Mononuclear cell (primary cell): ENCODE results near the gene MALRD1. TPM values are rescaled to one million over a fixed set of nuclear protein-coding genes. Genes with fewer than 3 reads are reported as not detected.

Experiments
- H3K27me3 ChIP-seq: 2 replicates; pipeline ENCODE4 v1.6.0; 2011; ENCODE audit warnings: low read length, control low read depth; ENCODE audit not compliant: insufficient read depth
- H3K4me1 ChIP-seq: 2 replicates; pipeline ENCODE4 v1.5.1; 2011; ENCODE audit warnings: mild to moderate bottlenecking, low read length, control low read depth; ENCODE audit not compliant: insufficient read depth
- H3K4me3 ChIP-seq: 2 replicates; pipeline ENCODE4 v1.5.1; 2011; ENCODE audit warnings: mild to moderate bottlenecking, low read length, moderate library complexity
- H3K9me3 ChIP-seq: 2 replicates; pipeline ENCODE4 v1.5.1; 2011; ENCODE audit warnings: low read depth, mild to moderate bottlenecking, control low read depth, low read length
- total RNA-seq: library from RNA; depleted of rRNA; stranded (reverse); fragments of >200 nt; gene quantifications from one replicate; pipeline ENCODE4 v1.2.3, GENCODE V29; 2012

The MALRD1 gene
- total RNA-seq, 1 donor, result not detected

GRCh38 chr10:19231034-19231433 is 182.4 kb downstream of the MALRD1 start:
- no peaks in the 10 kb centered on the region for H3K4me1 ChIP-seq
- no peaks in the 10 kb centered on the region for H3K27me3 ChIP-seq
- H3K9me3 ChIP-seq, result no peaks in the 10 kb centered on the region
- H3K4me3 ChIP-seq, result no peak overlapping the region

- no peak overlapping the region for H3K4me3 ChIP-seq
- no peaks in the 10 kb centered on the region for H3K27me3 ChIP-seq
- no peaks in the 10 kb centered on the region for H3K4me1 ChIP-seq
- no peaks in the 10 kb centered on the region for H3K9me3 ChIP-seq
Observed at GRCh38 chr10:19245889-19246752, 197.5 kb downstream of the MALRD1 start.

DNA sequence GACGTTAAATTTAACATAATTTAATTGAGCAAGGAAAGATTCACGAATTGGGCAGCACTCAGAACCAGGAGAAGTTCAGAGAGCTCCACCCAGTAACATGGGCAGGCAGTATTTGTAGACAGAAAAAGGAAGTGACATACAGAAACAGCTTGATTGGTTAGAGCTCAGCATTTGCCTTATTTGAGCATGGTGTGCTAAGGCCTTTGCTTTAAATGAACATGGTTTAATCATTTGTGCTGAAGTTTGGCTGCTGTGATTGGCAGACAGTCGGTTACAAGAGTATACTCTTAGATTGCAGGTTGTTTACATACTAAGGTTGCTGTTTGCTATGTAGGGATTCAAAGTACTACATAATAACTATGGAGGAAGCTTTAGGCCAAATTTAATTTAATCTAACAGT is 199.2 kb downstream of the MALRD1 start:
- H3K4me1 ChIP-seq, result no peaks in the 10 kb centered on the region
- H3K4me3 ChIP-seq, result no peak overlapping the region
- H3K9me3 ChIP-seq, result no peaks in the 10 kb centered on the region
- no peaks in the 10 kb centered on the region for H3K27me3 ChIP-seq

DNA sequence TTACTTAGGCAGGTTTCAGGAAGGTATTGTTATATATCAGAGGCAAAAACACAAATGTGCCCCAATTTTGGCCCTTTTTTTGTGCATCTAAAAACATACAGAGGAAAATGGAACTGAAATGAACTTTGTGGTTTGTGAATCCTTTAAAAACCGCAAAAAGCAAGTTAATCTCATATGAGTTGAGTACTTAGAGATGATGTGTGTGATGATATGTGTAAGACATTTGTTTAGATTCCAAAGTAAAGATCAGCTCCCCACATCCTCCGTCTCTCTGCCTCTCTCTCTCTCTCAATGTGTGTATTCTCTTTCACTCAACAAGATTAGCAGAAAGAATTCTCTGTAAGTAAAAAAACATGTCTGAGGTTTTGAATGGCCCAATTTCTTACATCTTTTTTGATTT is 201.9 kb downstream of the MALRD1 start:
- H3K4me1 ChIP-seq, result no peaks in the 10 kb centered on the region
- H3K9me3 ChIP-seq, result no peaks in the 10 kb centered on the region
- no peaks in the 10 kb centered on the region for H3K27me3 ChIP-seq
- H3K4me3 ChIP-seq, result no peak overlapping the region

DNA sequence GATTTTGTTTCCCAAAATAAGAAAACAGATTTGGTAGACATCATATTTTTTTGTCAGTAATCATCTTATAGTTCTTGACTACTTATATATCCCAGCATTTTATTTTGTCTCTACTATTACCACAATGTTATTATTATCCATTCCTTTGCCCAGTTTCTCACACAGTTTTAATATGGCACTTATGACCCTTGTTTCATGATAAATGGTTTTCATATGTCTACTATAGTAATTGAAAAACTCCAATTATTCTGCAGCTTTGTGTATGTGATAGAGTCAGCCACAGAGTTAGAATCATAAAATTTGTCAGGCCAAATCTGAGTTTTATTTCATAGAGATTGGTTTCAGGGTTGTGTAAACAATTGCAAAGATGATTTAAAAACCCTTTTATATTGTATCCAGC is 203.9 kb downstream of the MALRD1 start:
- no peaks in the 10 kb centered on the region for H3K9me3 ChIP-seq
- H3K4me1 ChIP-seq, result no peaks in the 10 kb centered on the region
- no peaks in the 10 kb centered on the region for H3K27me3 ChIP-seq
- no peak overlapping the region for H3K4me3 ChIP-seq

- H3K9me3 ChIP-seq, result no peaks in the 10 kb centered on the region
- H3K27me3 ChIP-seq, result no peaks in the 10 kb centered on the region
- H3K4me1 ChIP-seq, result no peaks in the 10 kb centered on the region
- no peak overlapping the region for H3K4me3 ChIP-seq
Observed at GRCh38 chr10:19256331-19256730, 207.7 kb downstream of the MALRD1 start.

DNA sequence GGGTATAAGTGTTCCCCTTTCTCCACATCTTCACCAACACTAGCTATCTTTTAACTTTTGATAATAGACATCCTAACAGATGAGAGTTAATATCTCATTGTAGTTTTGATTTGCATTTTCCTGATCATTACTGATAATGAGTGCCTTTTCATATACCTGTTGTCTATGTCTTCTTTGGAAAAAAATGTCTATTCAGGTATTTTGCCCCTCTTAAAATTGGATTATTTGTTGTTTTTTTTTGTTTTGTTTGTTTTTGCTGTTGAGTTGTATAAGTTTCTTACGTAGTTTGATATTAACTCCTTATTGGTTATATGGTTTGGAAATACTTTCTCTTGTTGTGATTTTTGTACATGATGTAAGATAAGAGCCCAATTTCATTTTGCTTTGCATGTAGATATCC is 214.7 kb downstream of the MALRD1 start:
- H3K4me1 ChIP-seq, result no peaks in the 10 kb centered on the region
- no peak overlapping the region for H3K4me3 ChIP-seq
- no peaks in the 10 kb centered on the region for H3K27me3 ChIP-seq
- no peaks in the 10 kb centered on the region for H3K9me3 ChIP-seq

- H3K4me3 ChIP-seq, result no peak overlapping the region
- no peaks in the 10 kb centered on the region for H3K9me3 ChIP-seq
- no peaks in the 10 kb centered on the region for H3K4me1 ChIP-seq
- no peaks in the 10 kb centered on the region for H3K27me3 ChIP-seq
Observed at GRCh38 chr10:19283285-19283684, 234.7 kb downstream of the MALRD1 start.

- Histone ChIP-seq H3K9me3 (no peaks in the 10 kb centered on the region), H3K27me3 (no peaks in the 10 kb centered on the region), H3K4me1 (no peaks in the 10 kb centered on the region), H3K4me3 (no peak overlapping the region)
Observed at GRCh38 chr10:19283786-19284185, 235.2 kb downstream of the MALRD1 start.

DNA sequence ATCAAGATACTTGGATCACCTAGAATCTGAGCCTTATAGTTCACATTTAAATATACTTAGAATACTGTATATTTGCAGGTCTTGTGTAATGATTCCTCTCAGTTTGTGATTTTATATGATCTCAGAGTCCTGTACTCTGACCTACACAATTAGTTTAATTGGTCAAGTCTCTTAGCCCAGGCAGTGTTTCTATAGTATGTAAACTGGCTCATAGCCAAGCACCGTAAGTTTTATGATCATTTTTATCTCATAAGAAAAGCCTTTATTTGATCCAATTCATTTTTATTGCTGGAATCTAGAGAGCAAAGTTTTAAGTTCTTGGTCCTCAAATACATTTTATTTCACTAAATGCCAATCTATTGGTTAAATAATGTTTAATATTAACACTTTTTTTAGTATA is 242.2 kb downstream of the MALRD1 start:
- H3K4me3 ChIP-seq, result no peak overlapping the region
- H3K27me3 ChIP-seq, result no peaks in the 10 kb centered on the region
- no peaks in the 10 kb centered on the region for H3K9me3 ChIP-seq
- H3K4me1 ChIP-seq, result no peaks in the 10 kb centered on the region

DNA sequence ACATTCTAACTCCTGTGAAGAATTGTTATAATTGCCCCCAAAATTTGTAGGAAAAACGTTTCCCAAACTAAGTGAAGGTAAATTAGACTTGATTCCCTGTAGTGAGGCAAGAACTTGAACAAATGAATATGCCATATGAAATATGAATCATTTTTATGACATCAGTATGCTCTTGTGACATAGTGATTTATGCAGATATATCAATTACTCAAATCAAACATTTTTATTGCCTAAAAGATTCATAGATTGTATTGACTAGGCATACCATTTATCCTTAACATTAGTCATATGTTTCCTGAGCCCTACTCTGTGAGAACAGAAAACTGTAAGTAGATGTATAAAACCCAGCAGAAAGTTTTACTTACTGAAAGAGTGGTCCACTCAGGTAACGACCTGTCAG is 245.6 kb downstream of the MALRD1 start:
- Histone ChIP-seq H3K9me3 (no peaks in the 10 kb centered on the region), H3K4me3 (no peak overlapping the region), H3K27me3 (no peaks in the 10 kb centered on the region), H3K4me1 (no peaks in the 10 kb centered on the region)

DNA sequence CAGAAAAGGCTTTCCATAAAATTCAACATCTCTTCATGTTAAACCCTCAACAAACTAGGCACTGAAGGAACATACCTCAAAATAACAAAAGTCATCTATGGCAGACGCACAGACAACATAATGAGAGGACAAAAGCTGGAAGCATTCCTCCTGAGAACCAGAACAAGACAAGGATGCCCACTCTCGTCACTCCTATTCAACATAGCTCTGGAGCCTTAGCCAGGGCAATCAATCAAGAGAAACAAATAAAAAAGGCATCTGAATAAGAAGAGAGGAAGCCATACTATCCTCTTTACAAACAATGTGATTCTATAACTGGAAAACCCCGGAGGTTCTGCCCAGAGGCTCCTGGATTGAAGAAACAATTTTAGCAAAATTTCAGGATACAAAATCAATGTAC is 251.0 kb downstream of the MALRD1 start:
- Histone ChIP-seq H3K4me3 (no peak overlapping the region), H3K9me3 (no peaks in the 10 kb centered on the region), H3K4me1 (no peaks in the 10 kb centered on the region), H3K27me3 (no peaks in the 10 kb centered on the region)

GRCh38 chr10:19302117-19302516 is 253.5 kb downstream of the MALRD1 start:
- H3K27me3 ChIP-seq, result no peaks in the 10 kb centered on the region
- H3K4me3 ChIP-seq, result no peak overlapping the region
- H3K9me3 ChIP-seq, result peaks cover 6% of the 10 kb centered on the region
- H3K4me1 ChIP-seq, result no peaks in the 10 kb centered on the region

DNA sequence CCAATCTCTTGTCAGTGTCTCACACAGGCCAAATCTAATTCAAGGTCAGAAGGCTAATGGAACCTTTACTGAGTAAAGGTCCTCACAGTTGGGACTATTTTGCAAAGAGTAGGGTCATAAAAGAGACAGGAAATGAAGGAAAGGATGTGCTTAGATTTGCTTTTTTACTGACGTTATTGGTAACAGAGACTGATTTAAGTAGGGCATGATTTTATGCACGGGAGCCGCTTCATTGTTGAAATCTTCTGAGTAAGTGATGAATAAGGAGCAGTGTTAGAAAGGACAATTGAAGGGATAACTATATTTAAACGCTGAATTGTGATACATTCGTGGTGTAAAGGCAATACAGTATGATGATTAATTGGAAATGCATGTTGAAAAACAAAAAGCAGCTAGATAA is 261.5 kb downstream of the MALRD1 start:
- no peak overlapping the region for H3K4me3 ChIP-seq
- H3K27me3 ChIP-seq, result no peaks in the 10 kb centered on the region
- H3K9me3 ChIP-seq, result peaks cover 3% of the 10 kb centered on the region
- no peaks in the 10 kb centered on the region for H3K4me1 ChIP-seq

GRCh38 chr10:19316204-19316870 is 267.7 kb downstream of the MALRD1 start:
- H3K9me3 ChIP-seq, result no peaks in the 10 kb centered on the region
- no peaks in the 10 kb centered on the region for H3K27me3 ChIP-seq
- H3K4me1 ChIP-seq, result no peaks in the 10 kb centered on the region
- no peak overlapping the region for H3K4me3 ChIP-seq

DNA sequence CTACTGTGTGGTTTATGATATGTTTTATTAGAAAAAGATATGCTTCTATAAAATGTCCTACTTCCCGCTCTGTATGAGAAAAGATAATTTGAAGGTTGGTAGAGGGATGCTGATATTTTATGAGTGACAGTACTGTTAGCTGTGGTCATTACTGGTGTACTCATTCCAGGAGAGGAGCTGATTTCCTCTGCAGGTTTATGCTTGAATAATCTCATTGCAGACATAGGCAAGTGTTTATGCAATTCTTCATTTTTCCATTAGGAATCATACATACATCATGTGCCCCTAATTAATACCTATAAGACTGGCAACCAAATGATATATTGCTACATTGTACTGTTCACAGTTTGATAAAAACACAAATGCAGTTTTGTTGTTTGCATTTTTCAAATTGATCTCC is 269.4 kb downstream of the MALRD1 start:
- Histone ChIP-seq H3K4me1 (no peaks in the 10 kb centered on the region), H3K9me3 (no peaks in the 10 kb centered on the region), H3K4me3 (no peak overlapping the region), H3K27me3 (no peaks in the 10 kb centered on the region)
